Smooth muscle cell (in vitro differentiated cells): ENCODE results near the gene HMGXB4. TPM values are rescaled to one million over a fixed set of nuclear protein-coding genes. Genes with fewer than 3 reads are reported as not detected.

ENCODE experiments used
- DNase-seq: peaks from one replicate; lab custom pipeline; 2025; ENCODE audit not compliant: unreplicated experiment; lab: John Stamatoyannopoulos, UW
- H2AFZ ChIP-seq: fragments of 200-600 bp; sonication (generic); 2 replicates; pipeline ENCODE4 v1.6.0; 2016; ENCODE audit warnings: antibody characterized with exemption, low read depth, mild to moderate bottlenecking
- H3F3A ChIP-seq: fragments of 200-600 bp; sonication (generic); 2 replicates; pipeline ENCODE4 v1.6.0; 2017; ENCODE audit warnings: antibody characterized with exemption, low read depth
- H3K27ac ChIP-seq: fragments of 200-600 bp; sonication (generic); 2 replicates; pipeline ENCODE4 v1.5.1; 2016; ENCODE audit warnings: low read depth, mild to moderate bottlenecking
- H3K27me3 ChIP-seq: fragments of 200-600 bp; sonication (generic); 2 replicates; pipeline ENCODE4 v1.6.1; 2016; ENCODE audit warnings: low read depth, mild to moderate bottlenecking
- H3K36me3 ChIP-seq: fragments of 200-600 bp; sonication (generic); 2 replicates; pipeline ENCODE4 v1.5.1; 2016; ENCODE audit warnings: low read depth
- H3K4me1 ChIP-seq: fragments of 200-600 bp; sonication (generic); 2 replicates; pipeline ENCODE4 v1.5.1; 2016; ENCODE audit warnings: low read depth
- H3K4me2 ChIP-seq: fragments of 200-600 bp; sonication (generic); 2 replicates; pipeline ENCODE4 v1.6.0; 2016; ENCODE audit warnings: mild to moderate bottlenecking
- H3K4me3 ChIP-seq: fragments of 200-600 bp; sonication (generic); 2 replicates; pipeline ENCODE4 v1.5.1; 2016; ENCODE audit warnings: mild to moderate bottlenecking
- H3K79me2 ChIP-seq: fragments of 200-600 bp; sonication (generic); 2 replicates; pipeline ENCODE4 v1.6.0; 2016; ENCODE audit warnings: low read depth, mild to moderate bottlenecking
- H3K9ac ChIP-seq: fragments of 200-600 bp; sonication (generic); 2 replicates; pipeline ENCODE4 v1.6.0; 2016; ENCODE audit warnings: low read depth
- H3K9me3 ChIP-seq: fragments of 200-600 bp; sonication (generic); replicated peaks from 2 replicates; pipeline ENCODE4 v1.5.1; 2016; ENCODE audit warnings: low read depth
- H4K20me1 ChIP-seq: fragments of 200-600 bp; sonication (generic); 2 replicates; pipeline ENCODE4 v1.6.0; 2016; ENCODE audit warnings: low read depth
- WGBS: methylation state at CpG from one replicate; pipeline ENCODE4 v1.1.7; 2016; ENCODE audit warnings: low lambda C conversion rate; 5-methylcytosine and 5-hydroxymethylcytosine counted together
- polyA plus RNA-seq: library from polyadenylated mRNA; unstranded; fragments of >200 nt; fragmentation: Nextera tagmentation; extraction: Ambion mirVana; gene quantifications from 2 replicates; pipeline ENCODE4 v1.2.1, GENCODE V29; 2016
- total RNA-seq: library from RNA; depleted of rRNA; stranded (reverse); fragments of >200 nt; gene quantifications from 2 replicates; pipeline ENCODE4 v1.2.3, GENCODE V29; 2014
- TF ChIP-seq, protein P1 (sequence below): fragments of 200-600 bp; sonication (generic); IDR thresholded peaks from 2 replicates; pipeline ENCODE4 v1.5.1; 2017; ENCODE audit warnings: borderline replicate concordance, mild to moderate bottlenecking, antibody characterized with exemption; ENCODE audit not compliant: insufficient read depth, poor library complexity, severe bottlenecking

Gene HMGXB4
- total and polyA plus RNA-seq, 2 experiments from 2014 or later, result 28.2 to 34.1 TPM

DNA sequence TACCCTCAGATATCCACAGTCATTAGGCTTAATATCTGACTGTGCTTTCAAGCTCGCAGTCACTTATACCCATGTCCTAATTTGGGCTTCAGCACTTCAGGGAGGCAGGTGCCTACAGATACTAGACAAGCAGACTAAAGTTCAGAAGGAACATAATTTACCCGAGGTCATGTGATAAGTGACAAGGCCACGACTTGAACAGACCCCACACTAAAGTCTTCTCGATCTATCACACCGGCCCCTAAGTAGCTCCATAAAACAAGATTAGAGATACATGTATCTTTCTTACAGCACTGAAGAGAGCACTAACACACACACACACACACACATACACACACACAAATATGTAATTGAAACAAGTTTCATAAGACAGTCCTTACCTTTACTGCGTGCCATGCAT, 75.0 kb downstream of the HMGXB4 start:
- Histone ChIP-seq H4K20me1 (no peaks in the 10 kb centered on the region), H3K79me2 (no peaks in the 10 kb centered on the region), H3K4me1 (no peaks in the 10 kb centered on the region), H3K9me3 (no peaks in the 10 kb centered on the region), H3F3A (no peaks in the 10 kb centered on the region), H3K36me3 (peaks cover 14% of the 10 kb centered on the region), H3K27me3 (no peaks in the 10 kb centered on the region), H3K4me3 (no peak overlapping the region), H3K9ac (no peak overlapping the region), H3K27ac (no peak overlapping the region), H3K4me2 (no peak overlapping the region), H2AFZ (no peak overlapping the region)
- TF ChIP-seq, protein P1, sequence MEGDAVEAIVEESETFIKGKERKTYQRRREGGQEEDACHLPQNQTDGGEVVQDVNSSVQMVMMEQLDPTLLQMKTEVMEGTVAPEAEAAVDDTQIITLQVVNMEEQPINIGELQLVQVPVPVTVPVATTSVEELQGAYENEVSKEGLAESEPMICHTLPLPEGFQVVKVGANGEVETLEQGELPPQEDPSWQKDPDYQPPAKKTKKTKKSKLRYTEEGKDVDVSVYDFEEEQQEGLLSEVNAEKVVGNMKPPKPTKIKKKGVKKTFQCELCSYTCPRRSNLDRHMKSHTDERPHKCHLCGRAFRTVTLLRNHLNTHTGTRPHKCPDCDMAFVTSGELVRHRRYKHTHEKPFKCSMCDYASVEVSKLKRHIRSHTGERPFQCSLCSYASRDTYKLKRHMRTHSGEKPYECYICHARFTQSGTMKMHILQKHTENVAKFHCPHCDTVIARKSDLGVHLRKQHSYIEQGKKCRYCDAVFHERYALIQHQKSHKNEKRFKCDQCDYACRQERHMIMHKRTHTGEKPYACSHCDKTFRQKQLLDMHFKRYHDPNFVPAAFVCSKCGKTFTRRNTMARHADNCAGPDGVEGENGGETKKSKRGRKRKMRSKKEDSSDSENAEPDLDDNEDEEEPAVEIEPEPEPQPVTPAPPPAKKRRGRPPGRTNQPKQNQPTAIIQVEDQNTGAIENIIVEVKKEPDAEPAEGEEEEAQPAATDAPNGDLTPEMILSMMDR, result no peak
- DNase-seq, result no peak
- 90% methylated on average over 6 of the region's 6 CpGs for WGBS

DNA sequence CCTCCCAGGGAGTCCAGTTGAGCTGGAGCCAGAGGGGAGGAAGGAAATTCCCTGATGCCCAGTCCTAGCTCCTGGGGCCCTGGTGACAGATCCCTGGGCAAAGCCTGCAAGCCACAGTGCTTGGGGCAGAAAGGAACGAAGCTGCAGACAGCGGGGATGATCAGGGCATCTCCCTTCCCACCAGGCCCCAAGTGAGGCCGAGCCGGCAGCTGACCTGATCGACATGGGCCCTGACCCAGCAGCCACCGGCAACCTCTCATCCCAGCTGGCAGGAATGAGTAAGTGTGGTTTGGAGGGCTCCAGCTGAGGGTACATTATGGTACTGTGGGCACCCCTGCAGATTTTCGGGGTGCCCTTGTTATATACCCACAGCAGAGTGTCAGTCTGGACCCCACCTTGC, 75.9 kb downstream of the HMGXB4 start:
- Histone ChIP-seq H3F3A (no peaks in the 10 kb centered on the region), H3K79me2 (no peaks in the 10 kb centered on the region), H3K9me3 (no peaks in the 10 kb centered on the region), H3K27ac (no peak overlapping the region), H3K27me3 (no peaks in the 10 kb centered on the region), H2AFZ (no peak overlapping the region), H3K4me2 (no peak overlapping the region), H3K36me3 (peaks cover 14% of the 10 kb centered on the region), H3K4me3 (no peak overlapping the region), H3K9ac (no peak overlapping the region), H3K4me1 (no peaks in the 10 kb centered on the region), H4K20me1 (no peaks in the 10 kb centered on the region)
- no peak for DNase-seq
- 95% methylated on average over 7 of the region's 7 CpGs for WGBS
- TF ChIP-seq, protein P1, result no peak

DNA sequence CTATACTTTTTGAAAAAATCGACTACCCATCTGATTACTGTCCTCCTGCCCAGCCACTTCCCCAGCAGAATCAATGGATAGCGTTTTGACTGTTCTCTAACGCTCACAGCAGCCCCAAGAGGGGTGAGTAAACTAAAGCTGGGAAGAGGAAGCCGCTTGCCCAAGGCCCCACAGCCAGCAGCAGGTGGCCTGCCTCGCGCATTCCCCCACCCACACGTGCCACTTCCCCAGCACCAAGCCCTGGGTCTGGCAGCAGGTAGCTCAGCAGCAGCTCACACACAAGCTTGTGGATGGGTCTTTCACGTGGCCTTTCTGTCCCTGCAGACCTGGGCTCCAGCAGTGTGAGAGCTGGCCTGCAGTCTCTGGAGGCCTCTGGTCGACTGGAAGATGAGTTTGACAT, 76.7 kb downstream of the HMGXB4 start:
- H3K79me2 ChIP-seq, result no peaks in the 10 kb centered on the region
- DNase-seq, result no peak
- no peak overlapping the region for H2AFZ ChIP-seq
- no peaks in the 10 kb centered on the region for H3K9me3 ChIP-seq
- WGBS, result 88% methylated on average over 9 of the region's 9 CpGs
- H3K4me2 ChIP-seq, result no peak overlapping the region
- peaks cover 14% of the 10 kb centered on the region for H3K36me3 ChIP-seq
- no peaks in the 10 kb centered on the region for H4K20me1 ChIP-seq
- H3K27me3 ChIP-seq, result no peaks in the 10 kb centered on the region
- H3K9ac ChIP-seq, result no peak overlapping the region
- H3K4me3 ChIP-seq, result no peak overlapping the region
- no peaks in the 10 kb centered on the region for H3K4me1 ChIP-seq
- no peaks in the 10 kb centered on the region for H3F3A ChIP-seq
- TF ChIP-seq, protein P1, result no peak
- no peak overlapping the region for H3K27ac ChIP-seq

DNA sequence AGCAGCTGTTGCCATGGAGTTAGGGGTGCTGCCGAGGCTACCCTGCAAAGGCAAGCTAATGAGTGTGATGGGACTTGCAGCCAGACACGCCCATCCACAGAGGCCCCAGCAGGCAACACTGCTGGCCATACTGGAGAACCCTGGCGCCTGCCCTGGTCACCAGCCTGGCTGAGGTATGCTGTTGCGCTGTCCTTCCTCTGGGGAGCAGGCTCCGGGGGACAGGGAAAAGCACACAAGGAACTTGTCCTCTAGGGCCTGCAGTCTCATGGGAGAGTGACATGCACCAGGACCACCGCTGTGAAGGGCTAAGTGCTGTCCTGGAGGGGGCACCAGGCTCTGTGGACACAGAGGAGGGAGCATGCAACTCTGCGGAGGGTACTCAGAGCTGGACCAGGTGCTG, 78.2 kb downstream of the HMGXB4 start:
- DNase-seq, result no peak
- TF ChIP-seq, protein P1, result no peak
- peaks cover under 1% of the 10 kb centered on the region for H3F3A ChIP-seq
- 97% methylated on average over 7 of the region's 7 CpGs for WGBS
- no peak overlapping the region for H3K9ac ChIP-seq
- H3K27ac ChIP-seq, result no peak overlapping the region
- peaks cover 14% of the 10 kb centered on the region for H3K36me3 ChIP-seq
- no peaks in the 10 kb centered on the region for H4K20me1 ChIP-seq
- H3K27me3 ChIP-seq, result no peaks in the 10 kb centered on the region
- no peaks in the 10 kb centered on the region for H3K4me1 ChIP-seq
- no peak overlapping the region for H2AFZ ChIP-seq
- no peaks in the 10 kb centered on the region for H3K79me2 ChIP-seq
- no peak overlapping the region for H3K4me2 ChIP-seq
- no peaks in the 10 kb centered on the region for H3K9me3 ChIP-seq
- no peak overlapping the region for H3K4me3 ChIP-seq
